Lung microvascular endothelial cell (primary cell): Measurements from ENCODE around the gene RAE1. TPM values are rescaled to one million over a fixed set of nuclear protein-coding genes. Genes with fewer than 3 reads are reported as not detected.

ENCODE experiments used
- total RNA-seq: library from RNA; depleted of rRNA; stranded (reverse); fragments of >200 nt; gene quantifications from 2 replicates; pipeline ENCODE4 v1.2.1, GENCODE V29; 2014

Gene RAE1
- total RNA-seq, 1 donor from 2014 or later = 16.7 TPM

Other genes starting within 250 kb of the RAE1 start
- not detected in 2 replicates for gene BMP7, start 84.6 kb upstream of the RAE1 start, total RNA-seq
- gene SPO11, start 21.5 kb upstream of the RAE1 start, total RNA-seq = not detected in 2 replicates
- 10.2 and 11.7 TPM in 2 replicates for gene RBM38, start 40.1 kb downstream of the RAE1 start, total RNA-seq
- gene CTCFL, start 173.9 kb downstream of the RAE1 start, total RNA-seq = not detected in 2 replicates
- gene PCK1, start 209.9 kb downstream of the RAE1 start, total RNA-seq = not detected in 2 replicates